Raji (cell line): ENCODE measurements around the gene NIPBL.

Experiments
- POLR2A ChIP-seq: IDR thresholded peaks from 2 replicates; pipeline ENCODE4 v1.6.1; 2011; ENCODE audit warnings: low read depth, low read length, control low read depth; ENCODE audit not compliant: insufficient read depth

The NIPBL gene

GRCh38 chr5:36886791-36887190 lies 10.2 kb downstream of the NIPBL start:
- TF ChIP-seq POLR2A, result no peak

GRCh38 chr5:36887532-36887931 lies 11.0 kb downstream of the NIPBL start:
- TF ChIP-seq POLR2A, result no peak

- no peak for TF ChIP-seq POLR2A
Measured at GRCh38 chr5:36888303-36888702, 11.7 kb downstream of the NIPBL start.

GRCh38 chr5:36889264-36889663 lies 12.7 kb downstream of the NIPBL start:
- TF ChIP-seq POLR2A, result no peak

- TF ChIP-seq POLR2A, result no peak
Measured at GRCh38 chr5:36891266-36891665, 14.7 kb downstream of the NIPBL start.

GRCh38 chr5:36894954-36895353 lies 18.4 kb downstream of the NIPBL start:
- no peak for TF ChIP-seq POLR2A

- no peak for TF ChIP-seq POLR2A
Measured at GRCh38 chr5:36896476-36896875, 19.9 kb downstream of the NIPBL start.

- no peak for TF ChIP-seq POLR2A
Measured at GRCh38 chr5:36897616-36898015, 21.0 kb downstream of the NIPBL start.

- TF ChIP-seq POLR2A, result no peak
Measured at GRCh38 chr5:36899860-36900259, 23.3 kb downstream of the NIPBL start.

- TF ChIP-seq POLR2A, result no peak
Measured at GRCh38 chr5:36900283-36900682, 23.7 kb downstream of the NIPBL start.

GRCh38 chr5:36901856-36902255 lies 25.3 kb downstream of the NIPBL start:
- TF ChIP-seq POLR2A, result no peak

GRCh38 chr5:36902353-36902752 lies 25.8 kb downstream of the NIPBL start:
- TF ChIP-seq POLR2A, result no peak

- TF ChIP-seq POLR2A, result no peak
Measured at GRCh38 chr5:36904677-36905076, 28.1 kb downstream of the NIPBL start.

- no peak for TF ChIP-seq POLR2A
Measured at GRCh38 chr5:36908544-36909260, 32.1 kb downstream of the NIPBL start.

GRCh38 chr5:36915653-36916052 lies 39.1 kb downstream of the NIPBL start:
- TF ChIP-seq POLR2A, result no peak

- TF ChIP-seq POLR2A, result no peak
Measured at GRCh38 chr5:36919238-36919637, 42.7 kb downstream of the NIPBL start.

- no peak for TF ChIP-seq POLR2A
Measured at GRCh38 chr5:36919650-36920049, 43.1 kb downstream of the NIPBL start.
